Subcutaneous adipose tissue (tissue), 4 donors: Measurements from ENCODE around the gene NOS2. TPM values are rescaled to one million over a fixed set of nuclear protein-coding genes. Genes with fewer than 3 reads are reported as not detected.

Source experiments
- CTCF ChIP-seq: fragments of 450-650 bp; IDR thresholded peaks from one replicate; pipeline ENCODE4 v1.5.1; 2016; ENCODE audit warnings: low read depth, mild to moderate bottlenecking, control low read depth, antibody characterized with exemption, moderate library complexity
- total RNA-seq, 4 donors: library from RNA; depleted of rRNA; stranded (reverse); fragments of >200 nt; gene quantifications; one replicate each; pipeline ENCODE4 v1.1.0, GENCODE V29; 2016

NOS2 gene
- total RNA-seq, 4 donors from 2014 or later: 0.22 TPM; not detected in 3

- TF ChIP-seq CTCF: no peak
Measured at GRCh38 chr17:27747462-27748359, 52.6 kb downstream of the NOS2 start.

- TF ChIP-seq CTCF: no peak
Measured at GRCh38 chr17:27746881-27747280, 53.4 kb downstream of the NOS2 start.

- no peak for TF ChIP-seq CTCF
Measured at GRCh38 chr17:27743281-27743885, 56.9 kb downstream of the NOS2 start.

GRCh38 chr17:27741971-27742575 lies 58.3 kb downstream of the NOS2 start:
- no peak for TF ChIP-seq CTCF

- no peak for TF ChIP-seq CTCF
Measured at GRCh38 chr17:27741361-27741861, 58.9 kb downstream of the NOS2 start.

- no peak for TF ChIP-seq CTCF
Measured at GRCh38 chr17:27733773-27734172, 66.6 kb downstream of the NOS2 start.

- TF ChIP-seq CTCF: no peak
Measured at GRCh38 chr17:27721797-27722196, 78.5 kb downstream of the NOS2 start.
